GM12878 (cell line): Measurements from ENCODE around the gene ELOVL5. TPM values are rescaled to one million over a fixed set of nuclear protein-coding genes. Genes with fewer than 3 reads are reported as not detected.

Experiments used
- ATAC-seq: fragments of 200-7000 bp; cut with Tn5 transposase; 3 replicates; pipeline ENCODE4 v1.9.1; 2020; ENCODE audit warnings: mild to moderate bottlenecking, moderate library complexity
- BruUV-seq: library from RNA; stranded (reverse); fragments of 400-500 nt; replicated peaks from 2 replicates; lab custom pipeline; 2021; lab: Mats Ljungman, UMichigan
- CTCF ChIA-PET: fragments of 300-600 bp; sonication (Branson Sonifier 250); formaldehyde crosslinking; extraction: SDS; loops from one replicate; lab custom pipeline; 2021; ENCODE audit warnings: inconsistent platforms; lab: Yijun Ruan, JAX
- POLR2A ChIA-PET: fragments of 350-600 bp; formaldehyde crosslinking; extraction: SDS; loops from one replicate; lab custom pipeline; 2021; ENCODE audit warnings: inconsistent platforms; lab: Charles Lee
- RAD21 ChIA-PET: fragments of 300-600 bp; sonication (Branson Sonifier 250); formaldehyde crosslinking; loops from one replicate; lab custom pipeline; 2023; ENCODE audit warnings: antibody characterized with exemption; ENCODE audit not compliant: unreplicated experiment; lab: Charles Lee
- SMC1A ChIA-PET: fragments of 300-600 bp; sonication (Branson Sonifier 250); formaldehyde crosslinking; loops from one replicate; lab custom pipeline; 2023; ENCODE audit not compliant: unreplicated experiment, uncharacterized antibody; lab: Charles Lee
- DNase-seq: peaks from one replicate; pipeline ENCODE4 v3.0.0-alpha.2; 2011; ENCODE audit warnings: low read depth, low spot score
- FAIRE-seq: peaks from 3 replicates; lab custom pipeline; 2011; peaks lifted over from hg19 to GRCh38; lab: Jason Lieb, UNC
- H2AFZ ChIP-seq: 2 replicates; pipeline ENCODE4 v1.6.0; 2011; ENCODE audit warnings: low read depth, low read length, control low read depth; ENCODE audit not compliant: control insufficient read depth
- H3K27ac ChIP-seq: 2 replicates; pipeline ENCODE4 v1.5.1; 2011; ENCODE audit warnings: control low read depth; ENCODE audit not compliant: control insufficient read depth, insufficient read depth
- H3K27me3 ChIP-seq, 2 experiments: replicated peaks in 1 of 2; 2 replicates each; pipeline versions ENCODE4 v1.6.0 to v1.6.1; 2011; ENCODE audit warnings: low read length in 1 of 2; ENCODE audit not compliant: control insufficient read depth in 2 of 2, insufficient read depth in 2 of 2
- H3K36me3 ChIP-seq, 2 experiments: 2 replicates each; pipeline ENCODE4 v1.5.1; 2011; ENCODE audit warnings: low read length in 1 of 2; ENCODE audit not compliant: control insufficient read depth in 2 of 2, insufficient read depth in 2 of 2
- H3K4me1 ChIP-seq: 2 replicates; pipeline ENCODE4 v1.6.1; 2011; ENCODE audit warnings: mild to moderate bottlenecking, low read length, moderate library complexity, mixed read lengths; ENCODE audit not compliant: control insufficient read depth, insufficient read depth
- H3K4me2 ChIP-seq: 2 replicates; pipeline ENCODE4 v1.6.0; 2011; ENCODE audit warnings: control low read depth; ENCODE audit not compliant: control insufficient read depth, insufficient read depth
- H3K4me3 ChIP-seq: fragments of 200-600 bp; sonication (generic); 2 replicates; pipeline ENCODE4 v1.5.1; 2016
- H3K79me2 ChIP-seq: 2 replicates; pipeline ENCODE4 v1.6.0; 2011; ENCODE audit warnings: low read length; ENCODE audit not compliant: control insufficient read depth, insufficient read depth
- H3K9ac ChIP-seq: 2 replicates; pipeline ENCODE4 v1.8.0; 2011; ENCODE audit warnings: low read length, control low read depth, mixed read lengths; ENCODE audit not compliant: control insufficient read depth, insufficient read depth
- H3K9me3 ChIP-seq: replicated peaks from 3 replicates; pipeline ENCODE4 v1.5.1; 2011; ENCODE audit warnings: mild to moderate bottlenecking, low read length; ENCODE audit not compliant: control insufficient read depth, insufficient read depth
- H4K20me1 ChIP-seq: 2 replicates; pipeline ENCODE4 v1.6.0; 2011; ENCODE audit not compliant: control insufficient read depth, insufficient read depth
- MYC ChIP-seq: IDR thresholded peaks from 2 replicates; pipeline ENCODE4 v1.6.1; 2011; ENCODE audit warnings: mild to moderate bottlenecking, low read length, moderate library complexity, inconsistent platforms; ENCODE audit not compliant: insufficient read depth, insufficient replicate concordance, insufficient read length, severe bottlenecking
- POU2F2 ChIP-seq: IDR thresholded peaks from 3 replicates; pipeline ENCODE4 v1.6.1; 2011; ENCODE audit warnings: low read depth, mild to moderate bottlenecking, low read length, borderline replicate concordance
- RUNX3 ChIP-seq: IDR thresholded peaks from 2 replicates; pipeline ENCODE4 v1.6.1; 2012; ENCODE audit warnings: low read length, inconsistent platforms
- TBL1XR1 ChIP-seq: IDR thresholded peaks from 2 replicates; pipeline ENCODE4 v1.6.1; 2012; ENCODE audit warnings: low read depth, low read length, improper control_type of control experiment
- WGBS: methylation state at CpG from one replicate; pipeline ENCODE4 v1.1.6; 2016; ENCODE audit warnings: low lambda C conversion rate; ENCODE audit not compliant: insufficient replicate concordance, insufficient coverage; ENCODE audit errors: missing lambda C conversion rate; 5-methylcytosine and 5-hydroxymethylcytosine counted together
- in situ Hi-C: fragments of 300-500 bp; cut with MboI; formaldehyde crosslinking; loops from 9 replicates; pipeline ENCODE4 v1.14.3; 2018; ENCODE audit warnings: mixed read lengths
- intact Hi-C: fragments of 100-400 bp; cut with micrococcal nuclease; formaldehyde crosslinking; loops from one replicate; pipeline ENCODE4 v1.14.2; 2022; ENCODE audit not compliant: unreplicated experiment
- polyA plus RNA-seq, 11 experiments: library from polyadenylated mRNA; depleted of rRNA in 4 of 11; unstranded in 6 of 11; stranded (reverse) in 5 of 11; fragments of >200 nt; fragmentation: Nextera tagmentation in 4 of 11; fragmentation: Illumina TruSeq in 1 of 11; extraction: Ambion mirVana in 4 of 11; extraction: Trizol in 1 of 11; gene quantifications; 1 replicate in 1 of 11; 2 replicates in 10 of 11; pipeline versions ENCODE4 v1.2.1 to v1.2.3, GENCODE V29; 2011 to 2016; ENCODE audit warnings: inconsistent platforms in 2 of 11, missing spikeins in 2 of 11, low read depth in 1 of 11
- total RNA-seq, 4 experiments: library from RNA; depleted of rRNA in 3 of 4; stranded (reverse); fragments of >200 nt in 3 of 4; fragmentation: Illumina TruSeq in 1 of 4; extraction: Trizol in 1 of 4; gene quantifications; 2 replicates each; pipeline versions ENCODE4 v1.2.1 to v1.2.3, GENCODE V29; 2013 to 2021

Gene ELOVL5
- total and polyA plus RNA-seq, 10 of the 15 experiments (the other 5 are each of a cell fraction or from before 2014, with no cell fraction given) = 156 to 241 (median 196) TPM

- ChIA-PET SMC1A (interaction anchor here (0.7 to 3.8 kb wide), 18 partner anchors 9 to 183 kb away, joined by 3 to 32 read pairs (median 6); partner anchors contain the start of gene ELOVL5), RAD21 (interaction anchor here (0.9 to 2.5 kb wide), 7 partner anchors 10 to 138 kb away, joined by 3 to 15 read pairs (median 4); partner anchors contain the start of gene ELOVL5), CTCF (interaction anchor here (1.1 to 5.8 kb wide), 9 partner anchors 11 to 138 kb away, joined by 3 to 29 read pairs (median 4); no protein-coding TSS in a partner anchor)
- H3K27ac ChIP-seq = no peak overlapping the region
- H4K20me1 ChIP-seq = no peaks in the 10 kb centered on the region; the same call in 1 of the 2 replicates
- FAIRE-seq (no peak), DNase-seq (no peak)
- peaks cover 4% of the 10 kb centered on the region for H3K4me1 ChIP-seq
- H3K36me3 ChIP-seq = no peaks in the 10 kb centered on the region; a peak in 1 of 4 replicates
- H3K4me3 ChIP-seq = no peak overlapping the region
- no TSS peak for BruUV-seq
- TF ChIP-seq POU2F2 (no peak), TBL1XR1 (no peak), RUNX3 (peak; percentile 49), MYC (no peak)
- TF ChIP-seq, all 136 proteins: peak for 1
- POLR2A ChIA-PET = interaction anchor here (0.7 to 2.1 kb wide), 7 partner anchors 9 to 48 kb away, joined by 3 to 8 read pairs (median 3); partner anchors contain the start of gene ELOVL5
- H3K9ac ChIP-seq = no peak overlapping the region
- H2AFZ ChIP-seq = no peak overlapping the region
- H3K27me3 ChIP-seq = no peaks in the 10 kb centered on the region
- in situ Hi-C loops = no loop called here
- intact Hi-C loops = no loop called here
- no peaks in the 10 kb centered on the region for H3K9me3 ChIP-seq
- H3K79me2 ChIP-seq = peaks cover 31% of the 10 kb centered on the region
- WGBS = 63% methylated on average over 9 of the region's 9 CpGs
- peak; percentile 47 for ATAC-seq
- no peak overlapping the region for H3K4me2 ChIP-seq
Measured at GRCh38 chr6:53300656-53301551, 47.8 kb downstream of the ELOVL5 start.
